Left cardiac atrium (tissue), 4 donors: ENCODE measurements around the gene FHAD1. TPM values are rescaled to one million over a fixed set of nuclear protein-coding genes. Genes with fewer than 3 reads are reported as not detected.
"Not testable (repeated sequence)": the region's sequence is repeated elsewhere in the genome, so short reads cannot be mapped to it uniquely, and the experiment has no call there.

Experiments
- ATAC-seq, 2 donors: fragments of 200-7000 bp; cut with Tn5 transposase; one replicate each; pipeline ENCODE4 v1.9.1; 2020; ENCODE audit warnings: mild to moderate bottlenecking in 2 of 2, moderate library complexity in 2 of 2
- DNase-seq: peaks from one replicate; pipeline ENCODE4 v3.0.0-alpha.2; 2020
- intact Hi-C, 2 donors: fragments of 100-400 bp; cut with DNase I; formaldehyde crosslinking; loops; one replicate each; pipeline versions ENCODE4 v1.14.1 to v1.15.1; 2022 to 2023
- total RNA-seq, 2 donors: library from RNA; stranded (reverse); fragmentation: NEBNext Ultra II Directional; extraction: Animal tissue kit (Norgen Biotek cat#: 25700); gene quantifications; one replicate each; pipeline ENCODE4 v1.2.1, GENCODE V29; 2021
- donor health status: DM: no; HTN: yes; CAD: no.
- donor health status: DM: no; HTN: yes; CAD: no; lungs with severe emphysema.
- donor health status: DM: yes; HTN: yes; CAD: no.
- donor health status: Dilated cardiomyopathy.

FHAD1 gene
- total RNA-seq, 2 donors from 2014 or later = 0.47 TPM; not detected in 1

GRCh38 chr1:15413563-15414444 is 166.8 kb downstream of the FHAD1 start:
- intact Hi-C loops = no loop called here
- DNase-seq (no peak), ATAC-seq (no peak)

GRCh38 chr1:15414445-15414983 is 167.5 kb downstream of the FHAD1 start:
- DNase-seq = no peak
- ATAC-seq = no peak
- intact Hi-C loops = no loop called here

GRCh38 chr1:15417059-15417934 is 170.3 kb downstream of the FHAD1 start:
- intact Hi-C loops = no loop called here
- peak in 1 of 2 donors; percentile 48 for ATAC-seq
- DNase-seq = no peak

GRCh38 chr1:15418806-15419515 is 171.9 kb downstream of the FHAD1 start:
- ATAC-seq (no peak), DNase-seq (no peak)
- intact Hi-C loops = no loop called here

GRCh38 chr1:15420853-15421465 is 173.9 kb downstream of the FHAD1 start:
- intact Hi-C loops = no loop called here
- DNase-seq (no peak), ATAC-seq (no peak)

- intact Hi-C loops = no loop called here
- no peak for DNase-seq
- no peak for ATAC-seq
Observed at GRCh38 chr1:15422871-15423270, 175.8 kb downstream of the FHAD1 start.

- DNase-seq = no peak
- ATAC-seq = no peak
- intact Hi-C loops = no loop called here
Observed at GRCh38 chr1:15423355-15424077, 176.5 kb downstream of the FHAD1 start.

GRCh38 chr1:15424146-15424667 is 177.2 kb downstream of the FHAD1 start:
- ATAC-seq = no peak
- intact Hi-C loops = no loop called here
- DNase-seq = no peak

GRCh38 chr1:15424981-15425380 is 178.0 kb downstream of the FHAD1 start:
- ATAC-seq = no peak
- intact Hi-C loops = no loop called here
- no peak for DNase-seq

- no peak for DNase-seq
- intact Hi-C loops = no loop called here
- no peak for ATAC-seq
Observed at GRCh38 chr1:15425521-15425920, 178.5 kb downstream of the FHAD1 start.

GRCh38 chr1:15425958-15426357 is 178.9 kb downstream of the FHAD1 start:
- ATAC-seq (no peak), DNase-seq (no peak)
- intact Hi-C loops = no loop called here

GRCh38 chr1:15426492-15427279 is 179.7 kb downstream of the FHAD1 start:
- intact Hi-C loops = no loop called here

GRCh38 chr1:15427280-15427666 is 180.2 kb downstream of the FHAD1 start:
- DNase-seq (no peak), ATAC-seq (peak; percentile 52 to 60)
- intact Hi-C loops = no loop called here

More at GRCh38 chr1:15426492-15427279, 179.7 kb downstream of the FHAD1 start:
- DNase-seq (no peak), ATAC-seq (peak; percentile 54 to 78)

- intact Hi-C loops, DNase-seq, ATAC-seq: not testable (repeated sequence)
Observed at GRCh38 chr1:15428252-15428651, 181.2 kb downstream of the FHAD1 start.

GRCh38 chr1:15428815-15429435 is 181.9 kb downstream of the FHAD1 start:
- intact Hi-C loops = no loop called here
- DNase-seq = no peak
- no peak for ATAC-seq

- ATAC-seq = no peak
- intact Hi-C loops = loop anchor here in 1 of 2 donors (2.0 kb wide), 1 partner anchor 107 kb away; no protein-coding TSS in a partner anchor
- no peak for DNase-seq
Observed at GRCh38 chr1:15429701-15430149, 182.7 kb downstream of the FHAD1 start.
